PC-3 (cell line): Measurements from ENCODE around the gene CLDN2.

ENCODE experiments used
- EZH2phosphoT487 ChIP-seq: fragments of 300-600 bp; sonication (generic); IDR thresholded peaks from 2 replicates; pipeline ENCODE4 v1.6.1; 2018; ENCODE audit warnings: mild to moderate bottlenecking, antibody characterized with exemption, low read length, borderline replicate concordance
- TF ChIP-seq, protein P1 (sequence below): fragments of 300-600 bp; sonication (generic); conservative IDR thresholded peaks from 2 replicates; pipeline ENCODE4 v1.5.1; 2017; ENCODE audit warnings: antibody characterized with exemption, low read depth, mild to moderate bottlenecking, low read length

- TF ChIP-seq, protein P1, sequence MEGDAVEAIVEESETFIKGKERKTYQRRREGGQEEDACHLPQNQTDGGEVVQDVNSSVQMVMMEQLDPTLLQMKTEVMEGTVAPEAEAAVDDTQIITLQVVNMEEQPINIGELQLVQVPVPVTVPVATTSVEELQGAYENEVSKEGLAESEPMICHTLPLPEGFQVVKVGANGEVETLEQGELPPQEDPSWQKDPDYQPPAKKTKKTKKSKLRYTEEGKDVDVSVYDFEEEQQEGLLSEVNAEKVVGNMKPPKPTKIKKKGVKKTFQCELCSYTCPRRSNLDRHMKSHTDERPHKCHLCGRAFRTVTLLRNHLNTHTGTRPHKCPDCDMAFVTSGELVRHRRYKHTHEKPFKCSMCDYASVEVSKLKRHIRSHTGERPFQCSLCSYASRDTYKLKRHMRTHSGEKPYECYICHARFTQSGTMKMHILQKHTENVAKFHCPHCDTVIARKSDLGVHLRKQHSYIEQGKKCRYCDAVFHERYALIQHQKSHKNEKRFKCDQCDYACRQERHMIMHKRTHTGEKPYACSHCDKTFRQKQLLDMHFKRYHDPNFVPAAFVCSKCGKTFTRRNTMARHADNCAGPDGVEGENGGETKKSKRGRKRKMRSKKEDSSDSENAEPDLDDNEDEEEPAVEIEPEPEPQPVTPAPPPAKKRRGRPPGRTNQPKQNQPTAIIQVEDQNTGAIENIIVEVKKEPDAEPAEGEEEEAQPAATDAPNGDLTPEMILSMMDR, result no peak
- TF ChIP-seq EZH2phosphoT487, result no peak
Observed at GRCh38 chrX:106973433-106974149, 53.4 kb downstream of the CLDN2 start.
